Fibroblast of villous mesenchyme (primary cell): ENCODE measurements around the gene FREM3. TPM values are rescaled to one million over a fixed set of nuclear protein-coding genes. Genes with fewer than 3 reads are reported as not detected.
"Not testable (repeated sequence)": the region's sequence is repeated elsewhere in the genome, so short reads cannot be mapped to it uniquely, and the experiment has no call there.

Experiments
- DNase-seq: peaks from one replicate; pipeline ENCODE4 v3.0.0-alpha.2; 2010; ENCODE audit warnings: low read depth
- H3K4me3 ChIP-seq: 2 replicates; pipeline ENCODE4 v1.5.1; 2011; ENCODE audit warnings: low read depth, mild to moderate bottlenecking, low read length
- total RNA-seq: library from RNA; depleted of rRNA; stranded (reverse); fragments of >200 nt; gene quantifications from 2 replicates; pipeline ENCODE4 v1.2.3, GENCODE V29; 2012
- TF ChIP-seq, protein P1 (sequence below): IDR thresholded peaks from 2 replicates; pipeline ENCODE4 v1.5.1; 2012; ENCODE audit warnings: low read depth, mild to moderate bottlenecking, low read length; ENCODE audit not compliant: insufficient read depth

FREM3 gene
- not detected in 2 replicates for total RNA-seq

DNA sequence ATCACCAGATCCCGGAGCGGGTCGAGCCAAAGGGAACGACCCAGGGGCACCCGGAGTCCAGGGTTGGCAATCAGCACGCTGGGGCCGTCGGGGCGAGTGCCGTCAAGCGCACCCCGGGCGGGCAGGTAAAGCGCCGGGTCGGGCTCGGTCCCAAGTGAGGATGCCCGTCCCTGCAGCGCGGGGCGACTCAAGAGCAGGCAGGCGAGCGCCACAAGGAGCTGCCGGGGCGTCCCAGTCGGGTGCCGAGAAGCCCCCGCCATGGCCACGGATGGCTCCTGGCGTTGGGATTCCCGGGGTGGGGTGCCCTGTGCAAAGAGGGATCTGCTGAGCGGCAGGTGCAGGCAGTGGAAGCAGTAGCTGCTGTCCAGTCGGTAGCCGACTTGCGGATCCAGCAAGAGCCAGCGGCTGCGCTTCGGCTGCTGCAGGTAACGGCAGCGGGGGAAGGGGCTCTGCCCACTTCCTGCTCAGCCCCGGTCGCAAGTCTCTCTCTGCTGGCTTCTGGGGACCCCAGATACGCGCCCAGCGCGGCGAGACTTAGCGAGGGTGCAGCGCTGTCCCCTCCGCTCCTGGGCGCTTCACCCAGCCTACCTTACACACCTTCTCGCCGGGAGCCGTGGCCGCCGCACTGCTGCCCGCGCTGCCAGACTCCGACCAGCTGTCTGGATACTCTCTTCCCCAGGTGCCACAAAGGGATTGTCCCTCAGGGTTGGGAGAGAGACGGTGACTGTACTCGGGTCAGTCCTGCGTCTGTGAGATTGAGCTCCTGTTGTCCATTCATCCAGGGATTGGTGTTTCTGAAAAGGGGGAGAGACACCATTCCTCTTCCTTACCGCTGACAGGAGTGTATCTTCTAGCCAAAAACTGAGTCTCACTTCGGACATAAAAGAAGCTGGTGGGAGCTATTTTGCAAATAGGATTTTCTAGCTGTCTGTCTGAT lies at the start of gene FREM3:
FREM3 (minus strand) TSS at position 260 of the 937 bp plus-strand sequence; CDS start at position 260, 0 bp downstream.
- TF ChIP-seq, protein P1, sequence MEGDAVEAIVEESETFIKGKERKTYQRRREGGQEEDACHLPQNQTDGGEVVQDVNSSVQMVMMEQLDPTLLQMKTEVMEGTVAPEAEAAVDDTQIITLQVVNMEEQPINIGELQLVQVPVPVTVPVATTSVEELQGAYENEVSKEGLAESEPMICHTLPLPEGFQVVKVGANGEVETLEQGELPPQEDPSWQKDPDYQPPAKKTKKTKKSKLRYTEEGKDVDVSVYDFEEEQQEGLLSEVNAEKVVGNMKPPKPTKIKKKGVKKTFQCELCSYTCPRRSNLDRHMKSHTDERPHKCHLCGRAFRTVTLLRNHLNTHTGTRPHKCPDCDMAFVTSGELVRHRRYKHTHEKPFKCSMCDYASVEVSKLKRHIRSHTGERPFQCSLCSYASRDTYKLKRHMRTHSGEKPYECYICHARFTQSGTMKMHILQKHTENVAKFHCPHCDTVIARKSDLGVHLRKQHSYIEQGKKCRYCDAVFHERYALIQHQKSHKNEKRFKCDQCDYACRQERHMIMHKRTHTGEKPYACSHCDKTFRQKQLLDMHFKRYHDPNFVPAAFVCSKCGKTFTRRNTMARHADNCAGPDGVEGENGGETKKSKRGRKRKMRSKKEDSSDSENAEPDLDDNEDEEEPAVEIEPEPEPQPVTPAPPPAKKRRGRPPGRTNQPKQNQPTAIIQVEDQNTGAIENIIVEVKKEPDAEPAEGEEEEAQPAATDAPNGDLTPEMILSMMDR, result no peak
- H3K4me3 ChIP-seq, result no peak within 1 kb of the TSS
- no peak for DNase-seq

DNA sequence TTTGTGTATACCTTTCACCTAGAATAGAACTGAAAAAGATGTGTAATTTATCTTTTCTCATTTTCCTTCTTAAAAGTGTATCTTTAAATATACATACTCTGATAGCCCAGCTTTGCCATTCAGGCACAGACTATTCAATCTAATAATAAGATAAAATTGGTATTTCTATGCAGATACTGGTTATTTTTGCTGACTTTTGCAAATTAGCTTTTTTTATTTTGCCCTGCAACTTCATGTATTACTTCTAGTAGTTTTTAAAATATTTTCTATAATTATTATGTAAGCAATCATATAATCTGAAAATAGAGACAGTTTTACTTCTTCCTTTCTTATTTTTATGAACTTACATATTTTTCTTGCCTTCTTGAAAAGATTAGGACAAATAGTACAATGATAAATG lies 45.4 kb upstream of the FREM3 start:
- TF ChIP-seq, protein P1, result no peak
- H3K4me3 ChIP-seq, result no peak overlapping the region
- DNase-seq, result no peak

DNA sequence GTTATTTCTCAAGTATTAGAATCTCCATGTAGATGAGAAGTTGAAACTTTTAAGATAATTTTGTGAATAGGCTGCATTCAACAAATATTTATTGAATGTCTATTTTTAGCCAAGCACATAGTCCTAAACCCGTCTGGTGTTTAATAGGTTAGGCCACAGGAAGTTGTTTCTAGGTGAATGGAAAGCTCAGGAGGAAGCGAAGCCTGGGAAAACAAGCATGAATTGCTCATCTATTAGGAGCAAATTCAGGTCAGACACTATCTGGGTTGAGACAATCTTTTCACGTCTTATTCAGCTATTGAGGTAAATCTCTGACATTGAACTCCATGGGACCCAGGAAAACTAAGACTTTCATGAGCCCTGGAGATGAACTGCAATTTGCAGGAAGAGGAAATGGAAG lies 43.1 kb upstream of the FREM3 start:
- no peak for DNase-seq
- TF ChIP-seq, protein P1, result no peak

DNA sequence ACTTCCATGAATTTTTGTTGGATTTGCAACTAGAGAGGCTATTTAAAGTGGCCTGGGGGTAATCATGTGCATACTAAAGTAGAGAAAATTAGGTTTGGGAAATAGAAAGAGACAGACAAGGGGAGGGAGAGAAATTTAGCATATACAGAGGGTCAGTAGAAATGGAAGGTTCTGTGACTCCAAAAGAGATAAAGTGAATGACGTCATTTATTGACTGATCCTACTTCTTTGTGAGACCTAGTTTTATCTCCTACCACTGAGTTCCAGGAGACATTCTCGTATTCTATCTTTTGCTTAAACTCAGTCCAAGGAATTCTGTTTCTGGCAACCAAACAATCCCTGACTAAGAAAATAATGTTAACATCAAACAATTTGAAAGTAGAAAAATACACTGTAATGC lies 42.4 kb upstream of the FREM3 start:
- no peak for DNase-seq
- no peak overlapping the region for H3K4me3 ChIP-seq
- TF ChIP-seq, protein P1, result no peak

More for the DNA sequence above, 43.1 kb upstream of the FREM3 start:
- H3K4me3 ChIP-seq, result no peak overlapping the region

DNA sequence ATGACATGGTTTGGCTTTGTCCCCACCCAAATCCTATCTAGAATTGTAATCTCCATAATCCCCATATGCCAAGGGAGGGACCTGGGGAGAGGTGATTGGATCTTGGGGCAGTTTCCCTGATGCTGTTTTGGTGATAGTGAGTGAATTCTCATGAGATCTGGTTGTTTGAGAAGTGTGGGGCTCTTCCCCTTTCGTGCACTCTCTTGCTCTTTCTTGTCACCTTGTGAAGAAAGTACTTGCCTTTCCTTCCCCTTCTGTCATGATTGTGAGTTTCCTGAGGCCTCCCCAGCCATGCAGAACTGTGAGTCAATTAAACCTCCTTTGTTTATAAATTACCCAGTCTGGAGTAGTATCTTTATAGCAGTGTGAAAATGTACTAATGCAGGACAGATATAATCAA lies 36.4 kb upstream of the FREM3 start:
- DNase-seq, result no peak
- TF ChIP-seq, protein P1, result no peak

DNA sequence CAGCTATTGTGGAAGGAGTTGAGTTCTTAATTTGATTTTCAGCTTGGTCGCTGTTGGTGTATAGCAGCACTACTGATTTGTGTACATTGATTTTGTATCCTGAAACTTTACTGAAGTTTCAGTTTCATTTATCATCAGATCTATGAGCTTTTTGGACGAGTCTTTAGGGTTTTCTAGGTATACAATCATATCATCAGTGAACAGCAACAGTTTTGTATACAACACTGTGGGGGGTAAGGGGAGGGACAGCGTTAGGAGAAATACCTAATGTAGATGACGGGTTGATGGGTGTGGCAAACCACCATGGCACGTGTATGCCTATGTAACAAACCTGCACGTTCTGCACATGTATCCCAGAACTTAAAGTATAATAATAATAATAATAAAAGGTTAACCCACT lies 35.6 kb upstream of the FREM3 start:
- DNase-seq, H3K4me3 ChIP-seq: not testable (repeated sequence)

More for the DNA sequence above, 36.4 kb upstream of the FREM3 start:
- no peak overlapping the region for H3K4me3 ChIP-seq

DNA sequence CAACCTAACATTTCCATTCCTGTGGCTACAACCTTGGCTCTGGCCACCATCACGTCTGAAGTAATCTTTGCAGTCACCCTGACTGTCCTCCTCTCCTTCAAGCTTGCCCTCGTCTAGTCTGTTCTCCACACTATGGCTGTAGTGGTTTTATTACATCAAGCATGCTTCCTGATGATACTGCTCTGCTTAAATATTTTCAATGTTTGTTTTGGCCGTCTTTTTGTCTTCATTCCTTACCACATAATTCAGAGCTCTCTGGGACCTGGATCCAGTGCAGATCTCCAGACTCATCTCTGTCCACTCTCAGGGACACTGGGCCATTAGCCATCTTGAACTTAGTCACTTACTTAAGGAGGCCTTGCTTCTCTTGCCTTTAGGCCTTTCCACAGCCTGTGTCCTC lies 27.7 kb upstream of the FREM3 start:
- no peak overlapping the region for H3K4me3 ChIP-seq
- peak; percentile 56 for DNase-seq
- TF ChIP-seq, protein P1, result no peak
